Cardiac fibroblast (primary cell): ENCODE data around the gene MS4A18.

ENCODE experiments used
- DNase-seq, 2 donors: peaks; one replicate each; pipeline versions ENCODE4 v3.0.0 to v3.0.0-alpha.2; 2010; ENCODE audit warnings: low read depth in 2 of 2
- H3K4me3 ChIP-seq, 2 donors: replicated peaks in 1 of 2; 1 replicate in 1 of 2; 2 replicates in 1 of 2; pipeline ENCODE4 v1.5.1; 2011; ENCODE audit warnings: low read depth in 2 of 2, low read length in 2 of 2, mild to moderate bottlenecking in 2 of 2, moderate library complexity in 1 of 2
- CTCF ChIP-seq: IDR thresholded peaks from one replicate; pipeline ENCODE4 v1.5.1; 2011; ENCODE audit warnings: low read depth, mild to moderate bottlenecking, low read length, inconsistent platforms

Gene MS4A18

GRCh38 chr11:60761436-60762190, 37.1 kb downstream of the MS4A18 start:
- DNase-seq, result no peak
- TF ChIP-seq CTCF, result no peak
- H3K4me3 ChIP-seq, result no peak overlapping the region

GRCh38 chr11:60762851-60763691, 38.6 kb downstream of the MS4A18 start:
- no peak overlapping the region for H3K4me3 ChIP-seq
- DNase-seq, result peak in 1 of 2 donors; percentile 26
- TF ChIP-seq CTCF, result no peak

- no peak for DNase-seq
- H3K4me3 ChIP-seq, result no peak overlapping the region
- TF ChIP-seq CTCF, result no peak
Measured at GRCh38 chr11:60763692-60764369, 39.3 kb downstream of the MS4A18 start.

GRCh38 chr11:60764879-60765278, 40.4 kb downstream of the MS4A18 start:
- no peak for TF ChIP-seq CTCF
- DNase-seq, result no peak
- H3K4me3 ChIP-seq, result no peak overlapping the region

- H3K4me3 ChIP-seq, result no peak overlapping the region
- DNase-seq, result no peak
- no peak for TF ChIP-seq CTCF
Measured at GRCh38 chr11:60765355-60765754, 40.8 kb downstream of the MS4A18 start.

GRCh38 chr11:60766547-60766946, 42.0 kb downstream of the MS4A18 start:
- TF ChIP-seq CTCF, result no peak
- DNase-seq, result no peak

More at GRCh38 chr11:60766547-60766946, 42.0 kb downstream of the MS4A18 start:
- no peak overlapping the region for H3K4me3 ChIP-seq
